ENCODE results near the gene AP4E1. TPM values are rescaled to one million over a fixed set of nuclear protein-coding genes. Genes with fewer than 3 reads are reported as not detected.

The AP4E1 gene
- polyA plus RNA-seq, 1 donor (not counting 4 experiments of a cell fraction or from before 2014, with no cell fraction given), result 7.9 TPM

- TF ChIP-seq EZH2 (IDR thresholded peaks at IDR 0.05; ENCODE audit: low read length) (no peak), CTCF (optimal IDR thresholded peaks at IDR 0.05 in 1 of 3, IDR thresholded peaks at IDR 0.05 in 1 of 3, conservative IDR thresholded peaks at IDR 0.05 in 1 of 3; ENCODE audit: extremely low read depth in 1 of 3, insufficient read depth in 2 of 3, low read length in 3 of 3) (no peak)
- Histone ChIP-seq H3K4me1 (ENCODE audit: control insufficient read depth, extremely low read depth, insufficient read depth, low read length) (no peaks in the 10 kb centered on the region), H3K4me2 (ENCODE audit: control insufficient read depth, extremely low read depth, insufficient read depth, low read depth, low read length) (no peak overlapping the region), H3K27ac (ENCODE audit: control insufficient read depth, insufficient read depth, low read length) (no peak overlapping the region), H4K20me1 (ENCODE audit: control insufficient read depth, extremely low read depth, insufficient read depth, low read length) (no peaks in the 10 kb centered on the region), H3K27me3 (ENCODE audit: control insufficient read depth, extremely low read depth, insufficient read depth, low read length) (no peaks in the 10 kb centered on the region), H3K79me2 (ENCODE audit: control insufficient read depth, insufficient read depth, low read length) (no peaks in the 10 kb centered on the region), H3K9me1 (ENCODE audit: control insufficient read depth, extremely low read depth, insufficient read depth, low read length) (no peaks in the 10 kb centered on the region), H3K9ac (ENCODE audit: control insufficient read depth, extremely low read depth, insufficient read depth, low read length) (no peak overlapping the region), H3K4me3 (ENCODE audit: control insufficient read depth in 2 of 3, extremely low read depth in 1 of 3, insufficient read depth in 2 of 3, low read depth in 1 of 3, low read length in 3 of 3) (no peak overlapping the region), H3K9me3 (ENCODE audit: control insufficient read depth, low read depth, low read length) (no peaks in the 10 kb centered on the region), H3K36me3 (ENCODE audit: control insufficient read depth in 2 of 2, extremely low read depth in 1 of 2, insufficient read depth in 2 of 2, low read length in 2 of 2) (no peaks in the 10 kb centered on the region), H2AFZ (ENCODE audit: control insufficient read depth, low read length) (no peak overlapping the region)
- FAIRE-seq, result no peak
- DNase-seq (ENCODE audit: low read depth, low spot score), result no peak
- dilution Hi-C loops (cut with MboI; ENCODE audit: extremely low pct_ligation_motif_present, low sequenced_read_pairs), result no loop called here
These were observed 145.1 kb downstream of the AP4E1 start for GRCh38 chr15:51053571-51053970.

GRCh38 chr15:51054535-51054934 is 146.1 kb downstream of the AP4E1 start:
- no peaks in the 10 kb centered on the region for H3K4me1 ChIP-seq (ENCODE audit: control insufficient read depth, extremely low read depth, insufficient read depth, low read length)
- DNase-seq (ENCODE audit: low read depth, low spot score) (no peak), FAIRE-seq (no peak)
- H3K4me2 ChIP-seq (ENCODE audit: control insufficient read depth, extremely low read depth, insufficient read depth, low read depth, low read length), result no peak overlapping the region
- no peaks in the 10 kb centered on the region for H3K36me3 ChIP-seq (ENCODE audit: control insufficient read depth in 2 of 2, extremely low read depth in 1 of 2, insufficient read depth in 2 of 2, low read length in 2 of 2)
- dilution Hi-C loops (cut with MboI; ENCODE audit: extremely low pct_ligation_motif_present, low sequenced_read_pairs), result no loop called here
- H3K27ac ChIP-seq (ENCODE audit: control insufficient read depth, insufficient read depth, low read length), result no peak overlapping the region
- H3K79me2 ChIP-seq (ENCODE audit: control insufficient read depth, insufficient read depth, low read length), result no peaks in the 10 kb centered on the region
- H3K9me3 ChIP-seq (ENCODE audit: control insufficient read depth, low read depth, low read length), result no peaks in the 10 kb centered on the region
- no peak overlapping the region for H3K4me3 ChIP-seq (ENCODE audit: control insufficient read depth in 2 of 3, extremely low read depth in 1 of 3, insufficient read depth in 2 of 3, low read depth in 1 of 3, low read length in 3 of 3)
- H3K9ac ChIP-seq (ENCODE audit: control insufficient read depth, extremely low read depth, insufficient read depth, low read length), result no peak overlapping the region
- TF ChIP-seq CTCF (optimal IDR thresholded peaks at IDR 0.05 in 1 of 3, IDR thresholded peaks at IDR 0.05 in 1 of 3, conservative IDR thresholded peaks at IDR 0.05 in 1 of 3; ENCODE audit: extremely low read depth in 1 of 3, insufficient read depth in 2 of 3, low read length in 3 of 3) (no peak), EZH2 (IDR thresholded peaks at IDR 0.05; ENCODE audit: low read length) (no peak)
- no peak overlapping the region for H2AFZ ChIP-seq (ENCODE audit: control insufficient read depth, low read length)
- no peaks in the 10 kb centered on the region for H3K27me3 ChIP-seq (ENCODE audit: control insufficient read depth, extremely low read depth, insufficient read depth, low read length)
- H3K9me1 ChIP-seq (ENCODE audit: control insufficient read depth, extremely low read depth, insufficient read depth, low read length), result no peaks in the 10 kb centered on the region
- no peaks in the 10 kb centered on the region for H4K20me1 ChIP-seq (ENCODE audit: control insufficient read depth, extremely low read depth, insufficient read depth, low read length)

Other genes starting within 250 kb of the AP4E1 start
- 14.4 to 25.4 TPM (median 19.6 TPM) in 3 replicates for gene TRPM7, start 221.9 kb upstream of the AP4E1 start, polyA plus RNA-seq
- gene SPPL2A, start 143.0 kb upstream of the AP4E1 start, polyA plus RNA-seq, result 37.2 to 59.4 TPM (median 44.5 TPM) in 3 replicates
- gene TNFAIP8L3, start 186.2 kb downstream of the AP4E1 start, polyA plus RNA-seq, result 0.51 to 0.85 TPM (median 0.52 TPM) in 3 replicates

All from keratinocyte (primary cell).